H1 (cell line): Measurements from ENCODE around the gene LDAH.

Experiments used
- CHD2 ChIP-seq: IDR thresholded peaks from 2 replicates; pipeline ENCODE4 v1.6.1; 2012; ENCODE audit warnings: low read length, improper control_type of control experiment
- EGR1 ChIP-seq: IDR thresholded peaks from 2 replicates; pipeline ENCODE4 v1.6.1; 2011; ENCODE audit warnings: low read depth, low read length, borderline replicate concordance
- JUN ChIP-seq: IDR thresholded peaks from 2 replicates; pipeline ENCODE4 v1.6.1; 2011; ENCODE audit warnings: low read depth, mild to moderate bottlenecking, improper control_type of control experiment, low read length
- RFX5 ChIP-seq: IDR thresholded peaks from 2 replicates; pipeline ENCODE4 v1.6.1; 2011; ENCODE audit warnings: low read depth, low read length, improper control_type of control experiment, borderline replicate concordance
- TBP ChIP-seq: IDR thresholded peaks from 2 replicates; pipeline ENCODE4 v1.6.1; 2011; ENCODE audit warnings: low read depth, low read length, improper control_type of control experiment
- YY1 ChIP-seq: IDR thresholded peaks from 2 replicates; pipeline ENCODE4 v1.6.1; 2011; ENCODE audit warnings: low read depth, mild to moderate bottlenecking, low read length
- TF ChIP-seq, protein P1 (sequence below), 3 experiments: IDR thresholded peaks; 1 replicate in 2 of 3; 2 replicates in 1 of 3; pipeline versions ENCODE4 v1.5.1 to v1.6.1; 2011; ENCODE audit warnings: low read length in 3 of 3, mild to moderate bottlenecking in 3 of 3, inconsistent platforms in 2 of 3, low read depth in 1 of 3, moderate library complexity in 1 of 3; ENCODE audit not compliant: insufficient read depth in 1 of 3; ENCODE audit errors: control extremely low read depth in 1 of 3
- TF ChIP-seq, protein P2 (sequence below): IDR thresholded peaks from 2 replicates; pipeline ENCODE4 v1.6.1; 2012; ENCODE audit warnings: inconsistent platforms
- TF ChIP-seq, protein P3 (sequence below): IDR thresholded peaks from 2 replicates; pipeline ENCODE4 v1.6.1; 2012; ENCODE audit warnings: inconsistent platforms
- TF ChIP-seq, protein P4 (sequence below): IDR thresholded peaks from 2 replicates; pipeline ENCODE4 v1.6.1; 2011; ENCODE audit warnings: low read depth, mild to moderate bottlenecking, low read length; ENCODE audit not compliant: insufficient read depth

DNA sequence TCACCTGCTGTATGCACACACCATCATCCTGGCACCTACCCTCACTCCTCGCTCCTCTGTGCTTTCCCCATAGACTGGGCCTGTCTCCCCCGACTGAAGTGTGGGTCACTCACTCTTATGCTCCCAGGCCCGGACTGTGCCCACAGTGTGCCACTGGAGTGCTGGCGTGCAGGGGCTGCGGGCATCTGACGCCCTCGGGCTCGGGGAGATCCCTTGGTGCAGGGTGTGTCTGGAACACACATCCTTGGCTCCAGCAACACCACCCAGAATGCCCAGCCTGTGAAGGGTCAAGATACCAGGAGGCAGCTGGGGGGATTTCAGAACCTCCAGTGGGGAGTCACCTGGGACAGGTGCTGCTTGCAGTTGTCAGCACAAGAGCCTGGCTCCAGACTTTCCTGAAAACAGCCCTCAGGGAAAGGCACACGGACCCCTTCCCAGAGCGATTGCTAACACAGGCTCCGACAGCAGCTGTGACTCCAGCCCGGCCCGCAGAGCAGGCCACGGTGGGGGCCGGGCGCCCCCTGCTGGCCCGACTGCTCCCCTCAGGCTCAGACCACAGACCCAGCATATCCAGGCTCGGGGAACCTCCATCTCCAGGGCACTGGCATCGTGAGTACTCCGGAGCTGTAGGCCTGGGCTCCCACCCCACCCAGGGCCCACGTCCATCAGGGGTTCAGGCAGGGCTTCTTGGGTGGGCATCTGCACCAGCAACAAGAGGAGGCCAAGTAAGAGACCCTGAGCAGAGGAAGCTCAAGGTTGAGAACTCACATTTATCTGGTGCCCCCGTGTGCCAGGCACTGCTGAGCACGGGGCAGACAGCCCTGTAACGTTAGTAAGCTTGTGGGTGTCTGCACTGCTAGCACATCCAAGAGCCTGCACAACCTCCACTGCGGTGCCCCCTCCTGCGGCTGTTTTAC is 180.6 kb downstream of the LDAH start:
- no peak for TF ChIP-seq RFX5
- TF ChIP-seq, protein P1, sequence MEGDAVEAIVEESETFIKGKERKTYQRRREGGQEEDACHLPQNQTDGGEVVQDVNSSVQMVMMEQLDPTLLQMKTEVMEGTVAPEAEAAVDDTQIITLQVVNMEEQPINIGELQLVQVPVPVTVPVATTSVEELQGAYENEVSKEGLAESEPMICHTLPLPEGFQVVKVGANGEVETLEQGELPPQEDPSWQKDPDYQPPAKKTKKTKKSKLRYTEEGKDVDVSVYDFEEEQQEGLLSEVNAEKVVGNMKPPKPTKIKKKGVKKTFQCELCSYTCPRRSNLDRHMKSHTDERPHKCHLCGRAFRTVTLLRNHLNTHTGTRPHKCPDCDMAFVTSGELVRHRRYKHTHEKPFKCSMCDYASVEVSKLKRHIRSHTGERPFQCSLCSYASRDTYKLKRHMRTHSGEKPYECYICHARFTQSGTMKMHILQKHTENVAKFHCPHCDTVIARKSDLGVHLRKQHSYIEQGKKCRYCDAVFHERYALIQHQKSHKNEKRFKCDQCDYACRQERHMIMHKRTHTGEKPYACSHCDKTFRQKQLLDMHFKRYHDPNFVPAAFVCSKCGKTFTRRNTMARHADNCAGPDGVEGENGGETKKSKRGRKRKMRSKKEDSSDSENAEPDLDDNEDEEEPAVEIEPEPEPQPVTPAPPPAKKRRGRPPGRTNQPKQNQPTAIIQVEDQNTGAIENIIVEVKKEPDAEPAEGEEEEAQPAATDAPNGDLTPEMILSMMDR (IDR thresholded peaks at IDR 0.05; ENCODE audit: control extremely low read depth in 1 of 3, insufficient read depth in 1 of 3, low read depth in 1 of 3, low read length in 3 of 3): peak in 2 of 3 experiments; percentile 95; a peak in 3 of 4 replicates
- TF ChIP-seq, protein P2, sequence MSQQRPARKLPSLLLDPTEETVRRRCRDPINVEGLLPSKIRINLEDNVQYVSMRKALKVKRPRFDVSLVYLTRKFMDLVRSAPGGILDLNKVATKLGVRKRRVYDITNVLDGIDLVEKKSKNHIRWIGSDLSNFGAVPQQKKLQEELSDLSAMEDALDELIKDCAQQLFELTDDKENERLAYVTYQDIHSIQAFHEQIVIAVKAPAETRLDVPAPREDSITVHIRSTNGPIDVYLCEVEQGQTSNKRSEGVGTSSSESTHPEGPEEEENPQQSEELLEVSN: no peak
- no peak for TF ChIP-seq JUN
- TF ChIP-seq EGR1: no peak
- TF ChIP-seq, protein P3, sequence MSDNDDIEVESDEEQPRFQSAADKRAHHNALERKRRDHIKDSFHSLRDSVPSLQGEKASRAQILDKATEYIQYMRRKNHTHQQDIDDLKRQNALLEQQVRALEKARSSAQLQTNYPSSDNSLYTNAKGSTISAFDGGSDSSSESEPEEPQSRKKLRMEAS: no peak
- TF ChIP-seq, protein P4, sequence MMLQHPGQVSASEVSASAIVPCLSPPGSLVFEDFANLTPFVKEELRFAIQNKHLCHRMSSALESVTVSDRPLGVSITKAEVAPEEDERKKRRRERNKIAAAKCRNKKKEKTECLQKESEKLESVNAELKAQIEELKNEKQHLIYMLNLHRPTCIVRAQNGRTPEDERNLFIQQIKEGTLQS: no peak
- TF ChIP-seq TBP: no peak
- no peak for TF ChIP-seq YY1
- TF ChIP-seq CHD2: no peak
